ENCODE measurements around the gene DBI. TPM values are rescaled to one million over a fixed set of nuclear protein-coding genes. Genes with fewer than 3 reads are reported as not detected.

The DBI gene
- total and polyA plus RNA-seq, 2 donors from 2014 or later: 135 to 1,066 TPM

DNA sequence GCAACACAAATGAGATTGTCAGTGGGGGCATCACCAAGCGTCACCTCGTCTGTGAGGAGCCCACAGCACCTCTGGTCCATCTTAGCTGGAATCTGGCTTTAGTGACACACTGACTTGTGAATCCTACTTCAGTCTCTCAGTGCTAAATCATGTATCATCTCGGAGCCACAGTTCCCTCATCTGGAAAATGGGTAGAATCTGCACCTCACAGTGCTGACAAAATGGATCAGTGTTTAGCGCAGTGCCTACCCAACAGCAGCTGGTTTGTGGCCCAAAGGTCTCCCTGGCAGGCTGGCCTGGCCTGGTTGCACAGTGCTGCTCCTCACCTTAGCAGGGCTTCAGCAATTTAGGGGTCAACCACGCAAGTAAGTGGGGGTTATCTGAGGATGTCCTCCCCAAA lies 10.0 kb downstream of the DBI start:
- Histone ChIP-seq H3K27me3 (ENCODE audit: control insufficient read depth, insufficient read depth, low read length) (no peaks in the 10 kb centered on the region), H3K27ac (ENCODE audit: low read depth in 2 of 2, low read length in 2 of 2) (no peak overlapping the region), H3K9ac (ENCODE audit: low read length in 3 of 3) (no peak overlapping the region), H3K4me3 (ENCODE audit: low read length in 3 of 3) (no peak overlapping the region), H3K4me1 (ENCODE audit: control insufficient read depth in 2 of 3, insufficient read depth in 2 of 3, low read depth in 1 of 3, low read length in 3 of 3) (no peaks in the 10 kb centered on the region), H3K36me3 (ENCODE audit: control insufficient read depth in 2 of 3, insufficient read depth in 3 of 3, low read length in 3 of 3) (peaks cover 2 to 16% (median 11%) of the 10 kb centered on the region in 3 donors), H3K9me3 (ENCODE audit: control insufficient read depth in 2 of 3, insufficient read depth in 1 of 3, low read length in 3 of 3) (peaks cover 0 to 5% (median 0%) of the 10 kb centered on the region in 3 donors)
- FAIRE-seq (no peak), DNase-seq (no peak)
- TF ChIP-seq CTCF (IDR thresholded peaks at IDR 0.05; ENCODE audit: borderline replicate concordance, extremely low read depth, insufficient read depth): no peak
- intact Hi-C loops (cut with DNase I): no loop called here

GRCh38 chr2:119377294-119377992 lies 10.7 kb downstream of the DBI start:
- H3K27ac ChIP-seq (ENCODE audit: low read depth in 2 of 2, low read length in 2 of 2): no peak overlapping the region
- no peak overlapping the region for H3K9ac ChIP-seq (ENCODE audit: low read length in 3 of 3)
- H3K4me1 ChIP-seq (ENCODE audit: control insufficient read depth in 2 of 3, insufficient read depth in 2 of 3, low read depth in 1 of 3, low read length in 3 of 3): no peaks in the 10 kb centered on the region
- no peaks in the 10 kb centered on the region for H3K27me3 ChIP-seq (ENCODE audit: control insufficient read depth, insufficient read depth, low read length)
- peaks cover 2 to 12% (median 5%) of the 10 kb centered on the region in 3 donors for H3K36me3 ChIP-seq (ENCODE audit: control insufficient read depth in 2 of 3, insufficient read depth in 3 of 3, low read length in 3 of 3)
- peaks cover 0 to 5% (median 0%) of the 10 kb centered on the region in 3 donors for H3K9me3 ChIP-seq (ENCODE audit: control insufficient read depth in 2 of 3, insufficient read depth in 1 of 3, low read length in 3 of 3)
- DNase-seq (no peak), FAIRE-seq (no peak)
- H3K4me3 ChIP-seq (ENCODE audit: low read length in 3 of 3): no peak overlapping the region
- intact Hi-C loops (cut with DNase I): no loop called here
- TF ChIP-seq CTCF (IDR thresholded peaks at IDR 0.05; ENCODE audit: borderline replicate concordance, extremely low read depth, insufficient read depth): no peak

GRCh38 chr2:119377993-119378345 lies 11.2 kb downstream of the DBI start:
- Histone ChIP-seq H3K36me3 (ENCODE audit: control insufficient read depth in 2 of 3, insufficient read depth in 3 of 3, low read length in 3 of 3) (peaks cover 0 to 6% (median 2%) of the 10 kb centered on the region in 3 donors), H3K9ac (ENCODE audit: low read length in 3 of 3) (no peak overlapping the region), H3K9me3 (ENCODE audit: control insufficient read depth in 2 of 3, insufficient read depth in 1 of 3, low read length in 3 of 3) (peaks cover 0 to 5% (median 0%) of the 10 kb centered on the region in 3 donors), H3K27me3 (ENCODE audit: control insufficient read depth, insufficient read depth, low read length) (no peaks in the 10 kb centered on the region), H3K4me1 (ENCODE audit: control insufficient read depth in 2 of 3, insufficient read depth in 2 of 3, low read depth in 1 of 3, low read length in 3 of 3) (no peaks in the 10 kb centered on the region), H3K27ac (ENCODE audit: low read depth in 2 of 2, low read length in 2 of 2) (no peak overlapping the region), H3K4me3 (ENCODE audit: low read length in 3 of 3) (no peak overlapping the region)
- TF ChIP-seq CTCF (IDR thresholded peaks at IDR 0.05; ENCODE audit: borderline replicate concordance, extremely low read depth, insufficient read depth): no peak
- intact Hi-C loops (cut with DNase I): no loop called here
- DNase-seq (no peak), FAIRE-seq (no peak)

Measured in kidney (tissue), 14 donors.